Natural killer cell (primary cell): Measurements from ENCODE around the gene MOSMO. TPM values are rescaled to one million over a fixed set of nuclear protein-coding genes. Genes with fewer than 3 reads are reported as not detected.
"Not testable (repeated sequence)": the region's sequence is repeated elsewhere in the genome, so short reads cannot be mapped to it uniquely, and the experiment has no call there.

Source experiments
- ATAC-seq, 3 donors: fragments of 150-1000 bp in 2 of 3; fragments of 200-7000 bp in 1 of 3; cut with Tn5 transposase; 1 replicate in 1 of 3; 2 replicates in 2 of 3; pipeline ENCODE4 v1.10.0; 2021; ENCODE audit warnings: mild to moderate bottlenecking in 2 of 3, moderate library complexity in 2 of 3
- DNase-seq, 2 donors: peaks; one replicate each; pipeline versions ENCODE4 v3.0.0 to v3.0.0-alpha.2; 2013 to 2021; ENCODE audit warnings: mixed read lengths in 1 of 2
- H3K27ac ChIP-seq: one replicate; pipeline ENCODE4 v1.5.1; 2013; ENCODE audit warnings: mild to moderate bottlenecking, low read length
- H3K27me3 ChIP-seq: one replicate; pipeline ENCODE4 v1.6.1; 2013; ENCODE audit warnings: low read length; ENCODE audit not compliant: control insufficient read depth, insufficient read depth
- H3K36me3 ChIP-seq: one replicate; pipeline ENCODE4 v1.6.1; 2013; ENCODE audit warnings: low read length; ENCODE audit not compliant: control insufficient read depth, insufficient read depth
- H3K4me1 ChIP-seq: one replicate; pipeline ENCODE4 v1.6.1; 2013; ENCODE audit warnings: low read length; ENCODE audit not compliant: control insufficient read depth, insufficient read depth
- H3K4me3 ChIP-seq: one replicate; pipeline ENCODE4 v1.5.1; 2013; ENCODE audit warnings: low read length
- H3K9me3 ChIP-seq: one replicate; pipeline ENCODE4 v1.6.1; 2013; ENCODE audit warnings: low read length; ENCODE audit not compliant: control insufficient read depth, insufficient read depth
- H3K27ac Mint-ChIP-seq, 2 donors: one replicate each; pipeline ENCODE4 v1.8.0; 2022; ENCODE audit warnings: mild to moderate bottlenecking in 2 of 2, mixed read lengths in 2 of 2, moderate library complexity in 1 of 2
- H3K27me3 Mint-ChIP-seq, 2 donors: one replicate each; pipeline ENCODE4 v1.8.0; 2022; ENCODE audit warnings: low read depth in 2 of 2, mixed read lengths in 2 of 2
- H3K36me3 Mint-ChIP-seq: one replicate; pipeline ENCODE4 v1.8.0; 2022; ENCODE audit warnings: mixed read lengths
- H3K4me1 Mint-ChIP-seq, 2 donors: one replicate each; pipeline ENCODE4 v1.8.0; 2022; ENCODE audit warnings: mixed read lengths in 2 of 2
- H3K4me3 Mint-ChIP-seq: one replicate; pipeline ENCODE4 v1.8.0; 2022; ENCODE audit warnings: mild to moderate bottlenecking, moderate library complexity, mixed read lengths
- H3K9me3 Mint-ChIP-seq, 2 donors: one replicate each; pipeline ENCODE4 v1.8.0; 2022; ENCODE audit warnings: mixed read lengths in 2 of 2
- WGBS: methylation state at CpG from one replicate; pipeline ENCODE4 v1.1.7; 2013; ENCODE audit warnings: missing lambda C conversion rate; ENCODE audit not compliant: insufficient coverage; 5-methylcytosine and 5-hydroxymethylcytosine counted together
- intact Hi-C: fragments of 100-400 bp; cut with micrococcal nuclease; formaldehyde crosslinking; loops from one replicate; pipeline ENCODE4 v1.14.2; 2022
- total RNA-seq, 4 donors: library from RNA; stranded (reverse); fragments of 120-200 nt in 1 of 4; gene quantifications; one replicate each; pipeline versions ENCODE4 v1.2.3 to v1.2.4, GENCODE V29; 2013 to 2022
- TF ChIP-seq, protein P1 (sequence below): fragments of 200-600 bp; IDR thresholded peaks from one replicate; pipeline ENCODE4 v1.8.0; 2022; ENCODE audit warnings: antibody characterized with exemption

The MOSMO gene
- total RNA-seq, 3 donors from 2014 or later (not counting 1 experiment from before 2014, with no cell fraction given) = 8.6 to 10.3 (median 9.3) TPM

DNA sequence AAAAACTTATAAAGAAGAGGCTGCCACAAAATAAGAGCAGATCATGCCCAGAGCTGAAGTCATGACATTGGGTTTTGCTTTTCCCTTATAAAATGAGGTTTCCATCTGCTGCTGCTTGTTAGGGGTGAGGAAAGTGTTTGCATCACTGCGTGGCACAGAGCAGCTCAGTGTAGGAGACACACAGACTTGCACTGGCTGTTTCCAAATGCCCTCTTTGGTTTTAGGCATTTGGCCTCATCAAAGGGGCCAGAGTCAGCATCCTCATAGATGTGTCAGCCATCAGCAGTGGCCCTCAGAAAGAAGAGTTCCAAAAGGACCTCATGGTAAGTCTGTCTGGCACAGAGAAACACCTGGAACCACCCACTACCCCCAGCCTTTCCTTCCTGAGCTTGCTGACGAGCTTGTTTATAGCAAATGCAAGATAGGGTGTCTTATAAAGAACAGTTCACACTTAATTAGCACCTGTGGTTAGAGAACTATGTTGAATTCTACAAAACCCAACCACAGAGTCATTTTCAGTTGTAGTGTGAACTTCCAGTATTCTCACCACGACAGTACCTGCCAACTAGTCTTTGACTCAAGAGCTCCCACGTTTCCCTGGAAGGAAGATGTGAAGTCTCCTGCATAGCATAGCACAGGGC is 101.5 kb downstream of the MOSMO start:
- Mint-ChIP-seq H3K27ac (no peak overlapping the region), H3K9me3 (no peaks in the 10 kb centered on the region), H3K27me3 (peaks cover 0 to 7% of the 10 kb centered on the region in 2 donors), H3K36me3 (no peaks in the 10 kb centered on the region), H3K4me1 (peaks cover 17 to 21% of the 10 kb centered on the region in 2 donors), H3K4me3 (no peak overlapping the region)
- Histone ChIP-seq H3K4me3 (no peak overlapping the region), H3K4me1 (peaks cover 4% of the 10 kb centered on the region), H3K27ac (no peak overlapping the region), H3K27me3 (no peaks in the 10 kb centered on the region), H3K9me3 (no peaks in the 10 kb centered on the region), H3K36me3 (no peaks in the 10 kb centered on the region)
- 32% methylated on average over 3 of the region's 4 CpGs for WGBS
- ATAC-seq = peak in 1 of 3 donors; percentile 80
- intact Hi-C loops = no loop called here
- TF ChIP-seq, protein P1, sequence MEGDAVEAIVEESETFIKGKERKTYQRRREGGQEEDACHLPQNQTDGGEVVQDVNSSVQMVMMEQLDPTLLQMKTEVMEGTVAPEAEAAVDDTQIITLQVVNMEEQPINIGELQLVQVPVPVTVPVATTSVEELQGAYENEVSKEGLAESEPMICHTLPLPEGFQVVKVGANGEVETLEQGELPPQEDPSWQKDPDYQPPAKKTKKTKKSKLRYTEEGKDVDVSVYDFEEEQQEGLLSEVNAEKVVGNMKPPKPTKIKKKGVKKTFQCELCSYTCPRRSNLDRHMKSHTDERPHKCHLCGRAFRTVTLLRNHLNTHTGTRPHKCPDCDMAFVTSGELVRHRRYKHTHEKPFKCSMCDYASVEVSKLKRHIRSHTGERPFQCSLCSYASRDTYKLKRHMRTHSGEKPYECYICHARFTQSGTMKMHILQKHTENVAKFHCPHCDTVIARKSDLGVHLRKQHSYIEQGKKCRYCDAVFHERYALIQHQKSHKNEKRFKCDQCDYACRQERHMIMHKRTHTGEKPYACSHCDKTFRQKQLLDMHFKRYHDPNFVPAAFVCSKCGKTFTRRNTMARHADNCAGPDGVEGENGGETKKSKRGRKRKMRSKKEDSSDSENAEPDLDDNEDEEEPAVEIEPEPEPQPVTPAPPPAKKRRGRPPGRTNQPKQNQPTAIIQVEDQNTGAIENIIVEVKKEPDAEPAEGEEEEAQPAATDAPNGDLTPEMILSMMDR = no peak
- DNase-seq = peak in 1 of 2 donors; percentile 18

DNA sequence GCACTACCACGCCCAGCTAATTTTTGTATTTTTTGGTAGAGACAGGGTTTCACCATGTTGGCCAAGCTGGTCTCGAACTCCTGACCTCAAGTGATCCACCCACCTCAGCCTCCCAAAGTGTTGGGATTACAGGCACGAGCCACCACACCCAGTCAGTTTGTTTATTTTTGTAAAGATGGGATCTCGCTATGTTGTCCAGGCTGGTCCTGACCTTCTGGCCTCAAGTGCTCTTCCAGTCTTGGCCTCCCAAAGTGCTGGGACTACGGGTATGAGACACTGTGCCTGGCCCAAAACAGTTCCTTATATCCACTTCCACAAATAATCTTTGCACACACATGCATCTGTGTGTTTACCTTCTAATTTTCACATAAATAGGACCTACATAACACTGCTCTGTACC is 103.7 kb downstream of the MOSMO start:
- ATAC-seq, H3K27me3 ChIP-seq, H3K36me3 ChIP-seq, H3K4me3 Mint-ChIP-seq, H3K9me3 Mint-ChIP-seq, H3K27ac ChIP-seq, intact Hi-C loops, H3K4me3 ChIP-seq, H3K27me3 Mint-ChIP-seq, H3K27ac Mint-ChIP-seq, H3K9me3 ChIP-seq, DNase-seq, H3K36me3 Mint-ChIP-seq, H3K4me1 ChIP-seq: not testable (repeated sequence)
- WGBS = 88% methylated on average over 5 of the region's 5 CpGs
- peaks cover 17 to 21% of the 10 kb centered on the region in 2 donors for H3K4me1 Mint-ChIP-seq

DNA sequence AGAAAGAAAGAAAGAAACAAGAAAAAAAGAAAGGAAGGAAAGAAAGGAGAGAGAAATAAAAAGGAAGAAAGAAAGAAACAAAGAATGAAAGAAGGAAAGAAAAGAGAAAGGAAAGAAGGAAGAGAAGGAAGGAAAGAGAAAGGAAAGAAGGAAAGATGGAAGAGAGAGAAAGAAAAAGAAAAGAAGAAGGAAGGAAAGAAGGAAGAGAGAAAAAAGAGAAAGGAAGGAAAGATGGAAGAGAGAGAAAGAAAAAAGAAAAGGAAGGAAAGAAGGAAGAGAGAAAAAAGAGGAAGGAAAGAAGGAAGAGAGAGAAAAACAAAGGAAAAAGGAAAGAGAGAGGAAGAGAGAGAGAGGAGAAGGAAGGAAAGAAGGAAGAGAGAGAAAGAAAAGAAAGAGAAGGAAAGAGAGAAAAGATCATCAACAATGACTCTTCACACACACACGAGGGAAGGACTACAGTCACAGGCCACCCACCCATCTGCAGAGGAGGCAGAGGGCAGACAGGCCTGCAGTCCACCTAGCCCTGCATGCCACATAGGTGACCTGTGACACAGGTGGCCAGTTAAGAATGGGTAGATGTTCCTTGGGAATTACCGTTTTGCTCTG is 108.3 kb downstream of the MOSMO start:
- Mint-ChIP-seq H3K27ac (no peak overlapping the region), H3K36me3 (no peaks in the 10 kb centered on the region), H3K4me3 (no peak overlapping the region), H3K27me3 (no peaks in the 10 kb centered on the region), H3K4me1 (no peaks in the 10 kb centered on the region), H3K9me3 (no peaks in the 10 kb centered on the region)
- Histone ChIP-seq H3K36me3 (no peaks in the 10 kb centered on the region), H3K27me3 (no peaks in the 10 kb centered on the region), H3K9me3 (no peaks in the 10 kb centered on the region), H3K4me3 (no peak overlapping the region), H3K4me1 (no peaks in the 10 kb centered on the region), H3K27ac (no peak overlapping the region)
- ATAC-seq (no peak), DNase-seq (no peak)
- intact Hi-C loops = no loop called here
- TF ChIP-seq, protein P1 = no peak
- WGBS = 92% methylated on average over 1 of the region's 2 CpGs

DNA sequence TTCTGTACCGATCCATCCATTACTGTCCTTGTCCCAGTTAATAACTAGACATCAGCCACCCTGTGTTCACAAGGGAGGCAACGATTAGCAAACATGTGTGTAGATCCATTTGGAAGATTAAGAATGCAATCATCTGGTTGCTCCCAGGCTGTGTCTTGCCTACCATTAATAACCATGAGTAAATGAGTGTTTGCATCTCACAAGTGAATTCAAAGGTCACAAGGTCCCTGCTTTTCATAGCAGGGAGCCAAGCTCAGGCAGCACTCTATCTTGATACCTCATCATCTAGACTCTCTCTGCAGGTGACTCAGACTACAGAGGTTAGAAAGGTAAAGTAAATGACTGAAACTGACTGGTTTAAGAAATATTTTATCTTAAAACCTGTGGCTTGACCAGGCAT is 109.7 kb downstream of the MOSMO start:
- Mint-ChIP-seq H3K4me3 (no peak overlapping the region), H3K27me3 (peaks cover 0 to 5% of the 10 kb centered on the region in 2 donors), H3K4me1 (no peaks in the 10 kb centered on the region), H3K27ac (no peak overlapping the region), H3K36me3 (no peaks in the 10 kb centered on the region), H3K9me3 (no peaks in the 10 kb centered on the region)
- DNase-seq = no peak
- Histone ChIP-seq H3K4me3 (no peak overlapping the region), H3K27me3 (no peaks in the 10 kb centered on the region), H3K27ac (no peak overlapping the region), H3K9me3 (no peaks in the 10 kb centered on the region), H3K4me1 (no peaks in the 10 kb centered on the region), H3K36me3 (no peaks in the 10 kb centered on the region)
- 96% methylated on average over 2 of the region's 2 CpGs for WGBS
- TF ChIP-seq, protein P1 = no peak
- ATAC-seq = no peak
- intact Hi-C loops = no loop called here
